Liver (tissue), 3 donors: ENCODE measurements around the gene DSCAML1.

Experiments
- EGR1 ChIP-seq, 2 donors: IDR thresholded peaks; 2 replicates each; pipeline ENCODE4 v1.6.1; 2016 to 2018; ENCODE audit warnings: antibody characterized with exemption in 2 of 2, low read depth in 2 of 2
- FOXA1 ChIP-seq: IDR thresholded peaks from 2 replicates; pipeline ENCODE4 v1.6.1; 2016; ENCODE audit warnings: antibody characterized with exemption
- GABPA ChIP-seq, 2 donors: IDR thresholded peaks in 1 of 2; conservative IDR thresholded peaks in 1 of 2; 2 replicates each; pipeline ENCODE4 v1.6.1; 2016; ENCODE audit warnings: antibody characterized with exemption in 2 of 2, mild to moderate bottlenecking in 1 of 2, moderate library complexity in 1 of 2
- JUND ChIP-seq, 2 donors: IDR thresholded peaks; 2 replicates each; pipeline ENCODE4 v1.6.1; 2016; ENCODE audit warnings: antibody characterized with exemption in 2 of 2
- RAD21 ChIP-seq, 2 donors: IDR thresholded peaks; 2 replicates each; pipeline ENCODE4 v1.6.1; 2016; ENCODE audit warnings: antibody characterized with exemption in 2 of 2, mild to moderate bottlenecking in 2 of 2
- RXRA ChIP-seq, 2 donors: IDR thresholded peaks; 2 replicates each; pipeline ENCODE4 v1.6.1; 2017 to 2018; ENCODE audit warnings: antibody characterized with exemption in 2 of 2, mild to moderate bottlenecking in 1 of 2
- SP1 ChIP-seq: IDR thresholded peaks from 2 replicates; pipeline ENCODE4 v1.6.1; 2018; ENCODE audit warnings: antibody characterized with exemption, mild to moderate bottlenecking
- TAF1 ChIP-seq: conservative IDR thresholded peaks from 2 replicates; pipeline ENCODE4 v1.6.1; 2016; ENCODE audit warnings: antibody characterized with exemption, mild to moderate bottlenecking
- YY1 ChIP-seq: IDR thresholded peaks from 2 replicates; pipeline ENCODE4 v1.6.1; 2016; ENCODE audit warnings: antibody characterized with exemption, mild to moderate bottlenecking
- TF ChIP-seq, protein P1 (sequence below): fragments of 150-350 bp; IDR thresholded peaks from 2 replicates; pipeline ENCODE4 v1.5.1; 2017; ENCODE audit warnings: improper control_type of control experiment, low read depth, low read length; ENCODE audit not compliant: missing input control
- TF ChIP-seq, protein P2 (sequence below): IDR thresholded peaks from 2 replicates; pipeline ENCODE4 v1.6.1; 2016; ENCODE audit warnings: antibody characterized with exemption
- TF ChIP-seq, protein P3 (sequence below): IDR thresholded peaks from 2 replicates; pipeline ENCODE4 v1.6.1; 2016; ENCODE audit warnings: antibody characterized with exemption
- TF ChIP-seq, protein P4 (sequence below): IDR thresholded peaks from 2 replicates; pipeline ENCODE4 v1.6.1; 2016; ENCODE audit warnings: antibody characterized with exemption
- TF ChIP-seq, protein P5 (sequence below): IDR thresholded peaks from 2 replicates; pipeline ENCODE4 v1.6.1; 2016; ENCODE audit warnings: antibody characterized with exemption, mild to moderate bottlenecking
- donor health status: healthy.
- donor health status: healthy.

DNA sequence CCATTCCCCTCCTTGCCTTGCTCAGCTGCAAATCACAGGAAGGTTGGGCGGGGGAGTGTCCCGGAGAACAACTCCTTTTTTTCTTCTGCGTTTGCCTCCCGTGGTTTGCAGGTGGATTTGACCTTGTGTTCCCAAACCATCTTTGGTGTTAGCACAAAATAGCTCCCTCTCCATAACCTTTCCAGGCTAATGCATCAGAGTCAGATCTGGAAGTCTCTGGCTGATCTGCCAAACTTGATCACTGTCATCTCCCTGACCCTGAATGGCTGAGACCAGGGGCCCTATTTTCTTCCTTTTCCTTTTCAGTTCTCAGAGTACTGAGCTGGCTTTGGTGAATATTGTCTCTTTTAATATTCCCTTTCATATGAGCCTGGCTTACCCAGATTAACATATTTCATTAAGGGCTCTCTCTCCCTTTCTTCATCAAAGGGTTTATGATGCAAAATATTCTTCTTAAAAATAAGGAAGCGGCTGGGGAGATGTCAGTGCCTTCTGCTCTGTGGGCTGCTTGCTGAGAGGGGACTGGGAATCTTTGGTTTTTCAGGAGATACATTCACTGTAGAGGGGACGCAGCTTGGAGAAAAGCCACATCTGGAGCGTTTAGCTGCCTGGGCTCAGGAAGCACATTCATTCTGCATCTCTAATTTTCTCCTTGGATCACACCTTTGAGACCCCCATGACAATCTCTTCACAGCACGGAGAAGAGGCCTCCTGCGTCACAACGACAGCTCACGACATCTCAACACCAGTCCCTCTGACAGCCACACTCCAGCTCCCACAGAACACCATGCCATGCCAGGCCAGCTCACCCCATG is 321.1 kb downstream of the DSCAML1 start:
- TF ChIP-seq YY1 (no peak), GABPA (IDR thresholded peaks at IDR 0.05 in 1 of 2, conservative IDR thresholded peaks at IDR 0.05 in 1 of 2) (no peak), EGR1 (IDR thresholded peaks at IDR 0.05; ENCODE audit: low read depth in 2 of 2) (no peak), JUND (IDR thresholded peaks at IDR 0.05) (no peak), TAF1 (no peak), RAD21 (IDR thresholded peaks at IDR 0.05) (no peak), RXRA (IDR thresholded peaks at IDR 0.05) (no peak), SP1 (no peak), FOXA1 (no peak)
- TF ChIP-seq, protein P1, sequence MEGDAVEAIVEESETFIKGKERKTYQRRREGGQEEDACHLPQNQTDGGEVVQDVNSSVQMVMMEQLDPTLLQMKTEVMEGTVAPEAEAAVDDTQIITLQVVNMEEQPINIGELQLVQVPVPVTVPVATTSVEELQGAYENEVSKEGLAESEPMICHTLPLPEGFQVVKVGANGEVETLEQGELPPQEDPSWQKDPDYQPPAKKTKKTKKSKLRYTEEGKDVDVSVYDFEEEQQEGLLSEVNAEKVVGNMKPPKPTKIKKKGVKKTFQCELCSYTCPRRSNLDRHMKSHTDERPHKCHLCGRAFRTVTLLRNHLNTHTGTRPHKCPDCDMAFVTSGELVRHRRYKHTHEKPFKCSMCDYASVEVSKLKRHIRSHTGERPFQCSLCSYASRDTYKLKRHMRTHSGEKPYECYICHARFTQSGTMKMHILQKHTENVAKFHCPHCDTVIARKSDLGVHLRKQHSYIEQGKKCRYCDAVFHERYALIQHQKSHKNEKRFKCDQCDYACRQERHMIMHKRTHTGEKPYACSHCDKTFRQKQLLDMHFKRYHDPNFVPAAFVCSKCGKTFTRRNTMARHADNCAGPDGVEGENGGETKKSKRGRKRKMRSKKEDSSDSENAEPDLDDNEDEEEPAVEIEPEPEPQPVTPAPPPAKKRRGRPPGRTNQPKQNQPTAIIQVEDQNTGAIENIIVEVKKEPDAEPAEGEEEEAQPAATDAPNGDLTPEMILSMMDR = no peak
- TF ChIP-seq, protein P2, sequence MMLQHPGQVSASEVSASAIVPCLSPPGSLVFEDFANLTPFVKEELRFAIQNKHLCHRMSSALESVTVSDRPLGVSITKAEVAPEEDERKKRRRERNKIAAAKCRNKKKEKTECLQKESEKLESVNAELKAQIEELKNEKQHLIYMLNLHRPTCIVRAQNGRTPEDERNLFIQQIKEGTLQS = no peak
- TF ChIP-seq, protein P3, sequence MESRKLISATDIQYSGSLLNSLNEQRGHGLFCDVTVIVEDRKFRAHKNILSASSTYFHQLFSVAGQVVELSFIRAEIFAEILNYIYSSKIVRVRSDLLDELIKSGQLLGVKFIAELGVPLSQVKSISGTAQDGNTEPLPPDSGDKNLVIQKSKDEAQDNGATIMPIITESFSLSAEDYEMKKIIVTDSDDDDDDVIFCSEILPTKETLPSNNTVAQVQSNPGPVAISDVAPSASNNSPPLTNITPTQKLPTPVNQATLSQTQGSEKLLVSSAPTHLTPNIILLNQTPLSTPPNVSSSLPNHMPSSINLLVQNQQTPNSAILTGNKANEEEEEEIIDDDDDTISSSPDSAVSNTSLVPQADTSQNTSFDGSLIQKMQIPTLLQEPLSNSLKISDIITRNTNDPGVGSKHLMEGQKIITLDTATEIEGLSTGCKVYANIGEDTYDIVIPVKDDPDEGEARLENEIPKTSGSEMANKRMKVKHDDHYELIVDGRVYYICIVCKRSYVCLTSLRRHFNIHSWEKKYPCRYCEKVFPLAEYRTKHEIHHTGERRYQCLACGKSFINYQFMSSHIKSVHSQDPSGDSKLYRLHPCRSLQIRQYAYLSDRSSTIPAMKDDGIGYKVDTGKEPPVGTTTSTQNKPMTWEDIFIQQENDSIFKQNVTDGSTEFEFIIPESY = no peak
- TF ChIP-seq, protein P4, sequence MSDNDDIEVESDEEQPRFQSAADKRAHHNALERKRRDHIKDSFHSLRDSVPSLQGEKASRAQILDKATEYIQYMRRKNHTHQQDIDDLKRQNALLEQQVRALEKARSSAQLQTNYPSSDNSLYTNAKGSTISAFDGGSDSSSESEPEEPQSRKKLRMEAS = no peak
- TF ChIP-seq, protein P5, sequence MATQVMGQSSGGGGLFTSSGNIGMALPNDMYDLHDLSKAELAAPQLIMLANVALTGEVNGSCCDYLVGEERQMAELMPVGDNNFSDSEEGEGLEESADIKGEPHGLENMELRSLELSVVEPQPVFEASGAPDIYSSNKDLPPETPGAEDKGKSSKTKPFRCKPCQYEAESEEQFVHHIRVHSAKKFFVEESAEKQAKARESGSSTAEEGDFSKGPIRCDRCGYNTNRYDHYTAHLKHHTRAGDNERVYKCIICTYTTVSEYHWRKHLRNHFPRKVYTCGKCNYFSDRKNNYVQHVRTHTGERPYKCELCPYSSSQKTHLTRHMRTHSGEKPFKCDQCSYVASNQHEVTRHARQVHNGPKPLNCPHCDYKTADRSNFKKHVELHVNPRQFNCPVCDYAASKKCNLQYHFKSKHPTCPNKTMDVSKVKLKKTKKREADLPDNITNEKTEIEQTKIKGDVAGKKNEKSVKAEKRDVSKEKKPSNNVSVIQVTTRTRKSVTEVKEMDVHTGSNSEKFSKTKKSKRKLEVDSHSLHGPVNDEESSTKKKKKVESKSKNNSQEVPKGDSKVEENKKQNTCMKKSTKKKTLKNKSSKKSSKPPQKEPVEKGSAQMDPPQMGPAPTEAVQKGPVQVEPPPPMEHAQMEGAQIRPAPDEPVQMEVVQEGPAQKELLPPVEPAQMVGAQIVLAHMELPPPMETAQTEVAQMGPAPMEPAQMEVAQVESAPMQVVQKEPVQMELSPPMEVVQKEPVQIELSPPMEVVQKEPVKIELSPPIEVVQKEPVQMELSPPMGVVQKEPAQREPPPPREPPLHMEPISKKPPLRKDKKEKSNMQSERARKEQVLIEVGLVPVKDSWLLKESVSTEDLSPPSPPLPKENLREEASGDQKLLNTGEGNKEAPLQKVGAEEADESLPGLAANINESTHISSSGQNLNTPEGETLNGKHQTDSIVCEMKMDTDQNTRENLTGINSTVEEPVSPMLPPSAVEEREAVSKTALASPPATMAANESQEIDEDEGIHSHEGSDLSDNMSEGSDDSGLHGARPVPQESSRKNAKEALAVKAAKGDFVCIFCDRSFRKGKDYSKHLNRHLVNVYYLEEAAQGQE = no peak
